Neural cell (in vitro differentiated cells): ENCODE data around the gene AGBL4. TPM values are rescaled to one million over a fixed set of nuclear protein-coding genes. Genes with fewer than 3 reads are reported as not detected.

Experiments used
- H2AFZ ChIP-seq: fragments of 200-600, 300-800 bp; sonication (generic), shearing (Covaris generic); 2 replicates; pipeline ENCODE4 v1.6.0; 2014; ENCODE audit warnings: low read depth, mild to moderate bottlenecking, antibody characterized with exemption, low read length, moderate library complexity
- H3F3A ChIP-seq: fragments of 200-600 bp; shearing (Covaris generic); 2 replicates; pipeline ENCODE4 v1.6.1; 2016; ENCODE audit warnings: mild to moderate bottlenecking, moderate library complexity, mixed read lengths, antibody characterized with exemption, low read length; ENCODE audit not compliant: insufficient read depth, poor library complexity, severe bottlenecking
- H3K27ac ChIP-seq: fragments of 200-600, 300-800 bp; sonication (generic), shearing (Covaris generic); 2 replicates; pipeline ENCODE4 v1.5.1; 2014; ENCODE audit warnings: mild to moderate bottlenecking, low read length, moderate library complexity
- H3K27me3 ChIP-seq: fragments of 300-800, 200-600 bp; sonication (generic), shearing (Covaris generic); 2 replicates; pipeline ENCODE4 v1.6.0; 2014; ENCODE audit warnings: mild to moderate bottlenecking, low read depth, low read length, moderate library complexity; ENCODE audit not compliant: insufficient read depth
- H3K36me3 ChIP-seq: fragments of 300-800, 200-600 bp; sonication (generic), shearing (Covaris generic); 2 replicates; pipeline ENCODE4 v1.5.1; 2014; ENCODE audit warnings: mild to moderate bottlenecking, antibody characterized with exemption, low read length, moderate library complexity; ENCODE audit not compliant: insufficient read depth
- H3K4me2 ChIP-seq: fragments of 300-800, 200-600 bp; sonication (generic), shearing (Covaris generic); 2 replicates; pipeline ENCODE4 v1.6.0; 2014; ENCODE audit warnings: mild to moderate bottlenecking, low read length
- H3K4me3 ChIP-seq: fragments of 300-800, 200-600 bp; sonication (generic), shearing (Covaris generic); 2 replicates; pipeline ENCODE4 v1.5.1; 2014; ENCODE audit warnings: mild to moderate bottlenecking, low read length, moderate library complexity
- H3K79me2 ChIP-seq: fragments of 200-600 bp; shearing (Covaris generic); replicated peaks from 2 replicates; pipeline ENCODE4 v1.6.0; 2014; ENCODE audit warnings: mild to moderate bottlenecking, low read length, moderate library complexity; ENCODE audit not compliant: insufficient read depth
- H3K9ac ChIP-seq: fragments of 300-800, 200-600 bp; sonication (generic), shearing (Covaris generic); 2 replicates; pipeline ENCODE4 v1.6.1; 2016; ENCODE audit warnings: mild to moderate bottlenecking, low read length, mixed read lengths
- H3K9me2 ChIP-seq: fragments of 200-600 bp; shearing (Covaris generic); 2 replicates; pipeline ENCODE4 v1.6.1; 2016; ENCODE audit warnings: mild to moderate bottlenecking, low read length, mixed read lengths; ENCODE audit not compliant: insufficient read depth
- H3K9me3 ChIP-seq: fragments of 200-600, 300-800 bp; sonication (generic), shearing (Covaris generic); 2 replicates; pipeline ENCODE4 v1.6.1; 2016; ENCODE audit warnings: mild to moderate bottlenecking, mixed run types, low read length, moderate library complexity, mixed read lengths
- H4K20me1 ChIP-seq: fragments of 200-600 bp; shearing (Covaris generic); 2 replicates; pipeline ENCODE4 v1.6.1; 2016; ENCODE audit warnings: mild to moderate bottlenecking, mixed run types; ENCODE audit not compliant: insufficient read depth
- EP300 ChIP-seq: fragments of 450-650 bp; conservative IDR thresholded peaks from 2 replicates; pipeline ENCODE4 v1.6.1; 2014; ENCODE audit warnings: antibody characterized with exemption, mild to moderate bottlenecking, moderate library complexity; ENCODE audit not compliant: poor library complexity, severe bottlenecking
- EZH2 ChIP-seq: fragments of 200-600, 300-800 bp; shearing (Covaris generic), sonication (generic); IDR thresholded peaks from 2 replicates; pipeline ENCODE4 v1.6.1; 2014; ENCODE audit warnings: antibody characterized with exemption, low read length, borderline replicate concordance, mild to moderate bottlenecking; ENCODE audit not compliant: insufficient read depth, poor library complexity, severe bottlenecking
- MXI1 ChIP-seq: fragments of 450-650 bp; conservative IDR thresholded peaks from 2 replicates; pipeline ENCODE4 v1.6.1; 2014; ENCODE audit warnings: antibody characterized with exemption, mild to moderate bottlenecking; ENCODE audit not compliant: poor library complexity, severe bottlenecking
- POLR2AphosphoS5 ChIP-seq: IDR thresholded peaks from 2 replicates; pipeline ENCODE4 v1.6.1; 2012
- RAD21 ChIP-seq: fragments of 450-650 bp; conservative IDR thresholded peaks from 2 replicates; pipeline ENCODE4 v1.6.1; 2014; ENCODE audit warnings: antibody characterized with exemption, mild to moderate bottlenecking, moderate library complexity
- SMC3 ChIP-seq: fragments of 450-650 bp; conservative IDR thresholded peaks from 2 replicates; pipeline ENCODE4 v1.6.1; 2014; ENCODE audit warnings: antibody characterized with exemption, mild to moderate bottlenecking, moderate library complexity; ENCODE audit not compliant: poor library complexity
- polyA plus RNA-seq: library from polyadenylated mRNA; depleted of rRNA; stranded (reverse); fragments of >200 nt; gene quantifications from 2 replicates; pipeline ENCODE4 v1.2.3, GENCODE V29; 2014
- TF ChIP-seq, protein P1 (sequence below): IDR thresholded peaks from 2 replicates; pipeline ENCODE4 v1.6.1; 2012; ENCODE audit warnings: borderline replicate concordance
- TF ChIP-seq, protein P2 (sequence below): fragments of 450-650 bp; IDR thresholded peaks from 2 replicates; pipeline ENCODE4 v1.5.1; 2014; ENCODE audit warnings: antibody characterized with exemption, mild to moderate bottlenecking, moderate library complexity; ENCODE audit not compliant: poor library complexity, severe bottlenecking

Gene AGBL4
- polyA plus RNA-seq, 1 donor from 2014 or later, result 1.3 TPM

DNA sequence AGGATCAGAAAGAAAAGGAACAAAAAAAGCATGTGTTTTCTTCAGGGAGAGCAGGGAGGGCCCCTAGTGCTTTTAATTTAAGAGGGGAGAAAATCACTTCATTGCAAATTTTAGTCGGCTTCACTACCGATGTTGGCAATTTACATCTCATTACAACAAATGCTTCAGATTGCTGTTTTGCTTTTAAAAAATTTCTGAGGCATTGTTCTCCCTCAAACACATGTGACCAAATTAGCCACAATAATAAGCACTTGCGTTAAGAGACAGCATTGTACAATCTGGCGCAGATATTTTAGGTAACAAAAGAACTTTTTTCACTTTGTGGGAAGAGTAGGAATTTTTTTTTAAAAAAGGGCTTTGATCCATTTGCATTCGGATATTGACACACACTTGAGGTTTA, 1276.8 kb downstream of the AGBL4 start:
- TF ChIP-seq, protein P1, sequence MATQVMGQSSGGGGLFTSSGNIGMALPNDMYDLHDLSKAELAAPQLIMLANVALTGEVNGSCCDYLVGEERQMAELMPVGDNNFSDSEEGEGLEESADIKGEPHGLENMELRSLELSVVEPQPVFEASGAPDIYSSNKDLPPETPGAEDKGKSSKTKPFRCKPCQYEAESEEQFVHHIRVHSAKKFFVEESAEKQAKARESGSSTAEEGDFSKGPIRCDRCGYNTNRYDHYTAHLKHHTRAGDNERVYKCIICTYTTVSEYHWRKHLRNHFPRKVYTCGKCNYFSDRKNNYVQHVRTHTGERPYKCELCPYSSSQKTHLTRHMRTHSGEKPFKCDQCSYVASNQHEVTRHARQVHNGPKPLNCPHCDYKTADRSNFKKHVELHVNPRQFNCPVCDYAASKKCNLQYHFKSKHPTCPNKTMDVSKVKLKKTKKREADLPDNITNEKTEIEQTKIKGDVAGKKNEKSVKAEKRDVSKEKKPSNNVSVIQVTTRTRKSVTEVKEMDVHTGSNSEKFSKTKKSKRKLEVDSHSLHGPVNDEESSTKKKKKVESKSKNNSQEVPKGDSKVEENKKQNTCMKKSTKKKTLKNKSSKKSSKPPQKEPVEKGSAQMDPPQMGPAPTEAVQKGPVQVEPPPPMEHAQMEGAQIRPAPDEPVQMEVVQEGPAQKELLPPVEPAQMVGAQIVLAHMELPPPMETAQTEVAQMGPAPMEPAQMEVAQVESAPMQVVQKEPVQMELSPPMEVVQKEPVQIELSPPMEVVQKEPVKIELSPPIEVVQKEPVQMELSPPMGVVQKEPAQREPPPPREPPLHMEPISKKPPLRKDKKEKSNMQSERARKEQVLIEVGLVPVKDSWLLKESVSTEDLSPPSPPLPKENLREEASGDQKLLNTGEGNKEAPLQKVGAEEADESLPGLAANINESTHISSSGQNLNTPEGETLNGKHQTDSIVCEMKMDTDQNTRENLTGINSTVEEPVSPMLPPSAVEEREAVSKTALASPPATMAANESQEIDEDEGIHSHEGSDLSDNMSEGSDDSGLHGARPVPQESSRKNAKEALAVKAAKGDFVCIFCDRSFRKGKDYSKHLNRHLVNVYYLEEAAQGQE, result no peak
- TF ChIP-seq EZH2, result no peak
- TF ChIP-seq, protein P2, sequence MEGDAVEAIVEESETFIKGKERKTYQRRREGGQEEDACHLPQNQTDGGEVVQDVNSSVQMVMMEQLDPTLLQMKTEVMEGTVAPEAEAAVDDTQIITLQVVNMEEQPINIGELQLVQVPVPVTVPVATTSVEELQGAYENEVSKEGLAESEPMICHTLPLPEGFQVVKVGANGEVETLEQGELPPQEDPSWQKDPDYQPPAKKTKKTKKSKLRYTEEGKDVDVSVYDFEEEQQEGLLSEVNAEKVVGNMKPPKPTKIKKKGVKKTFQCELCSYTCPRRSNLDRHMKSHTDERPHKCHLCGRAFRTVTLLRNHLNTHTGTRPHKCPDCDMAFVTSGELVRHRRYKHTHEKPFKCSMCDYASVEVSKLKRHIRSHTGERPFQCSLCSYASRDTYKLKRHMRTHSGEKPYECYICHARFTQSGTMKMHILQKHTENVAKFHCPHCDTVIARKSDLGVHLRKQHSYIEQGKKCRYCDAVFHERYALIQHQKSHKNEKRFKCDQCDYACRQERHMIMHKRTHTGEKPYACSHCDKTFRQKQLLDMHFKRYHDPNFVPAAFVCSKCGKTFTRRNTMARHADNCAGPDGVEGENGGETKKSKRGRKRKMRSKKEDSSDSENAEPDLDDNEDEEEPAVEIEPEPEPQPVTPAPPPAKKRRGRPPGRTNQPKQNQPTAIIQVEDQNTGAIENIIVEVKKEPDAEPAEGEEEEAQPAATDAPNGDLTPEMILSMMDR, result no peak
- TF ChIP-seq SMC3, result no peak
- TF ChIP-seq RAD21, result no peak
- no peak for TF ChIP-seq EP300
- TF ChIP-seq MXI1, result no peak
- TF ChIP-seq POLR2AphosphoS5, result no peak
- Histone ChIP-seq H3K36me3 (peaks cover 4% of the 10 kb centered on the region), H2AFZ (no peak overlapping the region), H3K4me2 (no peak overlapping the region), H3K4me3 (no peak overlapping the region), H3K27ac (no peak overlapping the region), H3K9ac (no peak overlapping the region), H3F3A (no peaks in the 10 kb centered on the region), H3K9me2 (no peaks in the 10 kb centered on the region), H4K20me1 (no peaks in the 10 kb centered on the region), H3K79me2 (peaks cover 4% of the 10 kb centered on the region), H3K27me3 (no peaks in the 10 kb centered on the region), H3K9me3 (no peaks in the 10 kb centered on the region)

DNA sequence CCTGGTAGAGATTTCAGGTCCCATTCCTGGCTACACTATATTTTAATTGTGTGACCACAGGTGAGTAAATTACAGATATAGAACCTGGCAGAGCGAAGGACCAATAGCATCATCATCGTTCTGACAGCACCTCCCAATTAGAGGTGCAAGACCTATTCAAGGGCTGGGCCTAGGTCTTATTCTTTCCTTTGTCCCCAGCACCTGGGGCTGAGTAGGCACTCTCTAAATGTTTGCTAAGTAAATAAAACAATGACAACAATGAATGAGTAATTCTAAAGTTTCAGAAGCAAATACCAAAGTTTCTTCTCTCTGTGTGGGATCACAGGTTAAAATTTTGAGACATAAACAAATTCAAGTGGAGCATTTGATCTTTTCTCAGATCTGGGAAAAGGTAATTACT, 1279.7 kb downstream of the AGBL4 start:
- H3K4me2 ChIP-seq, result no peak overlapping the region
- H3K27ac ChIP-seq, result no peak overlapping the region
- H3K9me2 ChIP-seq, result no peaks in the 10 kb centered on the region
- H3F3A ChIP-seq, result no peaks in the 10 kb centered on the region
- H3K36me3 ChIP-seq, result peaks cover 14% of the 10 kb centered on the region
- no peaks in the 10 kb centered on the region for H3K9me3 ChIP-seq
- H3K27me3 ChIP-seq, result no peaks in the 10 kb centered on the region
- no peak overlapping the region for H3K9ac ChIP-seq
- H2AFZ ChIP-seq, result no peak overlapping the region
- no peak overlapping the region for H3K4me3 ChIP-seq
- H3K79me2 ChIP-seq, result peaks cover 4% of the 10 kb centered on the region
- H4K20me1 ChIP-seq, result no peaks in the 10 kb centered on the region
- TF ChIP-seq, protein P1, result no peak
- no peak for TF ChIP-seq EZH2
